Fibroblast of pulmonary artery (primary cell): Measurements from ENCODE around the gene MYH3.

Experiments used
- DNase-seq: peaks from one replicate; pipeline ENCODE4 v3.0.0-alpha.2; 2010; ENCODE audit warnings: low read depth
- H3K4me3 ChIP-seq: replicated peaks from 2 replicates; pipeline ENCODE4 v1.5.1; 2011; ENCODE audit warnings: low read depth, mild to moderate bottlenecking, control low read depth, low read length, moderate library complexity
- TF ChIP-seq, protein P1 (sequence below): IDR thresholded peaks from 2 replicates; pipeline ENCODE4 v1.5.1; 2011; ENCODE audit warnings: mild to moderate bottlenecking, control low read depth, low read length, inconsistent platforms; ENCODE audit errors: missing control alignments

MYH3 gene

DNA sequence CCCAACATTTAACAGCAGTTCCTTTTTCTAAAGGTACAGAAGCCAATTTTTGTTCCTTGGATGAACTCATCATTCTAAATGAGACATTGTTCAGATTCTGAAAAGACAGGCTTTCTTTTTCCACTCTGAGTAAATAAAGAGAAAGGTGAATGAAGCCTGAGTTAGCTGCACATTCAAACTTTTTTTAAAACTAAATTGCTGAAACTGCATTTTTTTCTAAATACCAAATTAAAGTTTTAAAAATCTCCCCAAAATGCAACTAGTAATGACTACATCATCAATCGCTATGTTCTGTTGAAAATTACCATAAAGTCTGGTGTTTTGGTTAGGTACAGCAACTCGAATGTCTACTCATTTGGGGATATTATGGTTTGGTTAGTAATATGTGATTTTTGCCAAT, 30.4 kb upstream of the MYH3 start:
- no peak overlapping the region for H3K4me3 ChIP-seq
- TF ChIP-seq, protein P1, sequence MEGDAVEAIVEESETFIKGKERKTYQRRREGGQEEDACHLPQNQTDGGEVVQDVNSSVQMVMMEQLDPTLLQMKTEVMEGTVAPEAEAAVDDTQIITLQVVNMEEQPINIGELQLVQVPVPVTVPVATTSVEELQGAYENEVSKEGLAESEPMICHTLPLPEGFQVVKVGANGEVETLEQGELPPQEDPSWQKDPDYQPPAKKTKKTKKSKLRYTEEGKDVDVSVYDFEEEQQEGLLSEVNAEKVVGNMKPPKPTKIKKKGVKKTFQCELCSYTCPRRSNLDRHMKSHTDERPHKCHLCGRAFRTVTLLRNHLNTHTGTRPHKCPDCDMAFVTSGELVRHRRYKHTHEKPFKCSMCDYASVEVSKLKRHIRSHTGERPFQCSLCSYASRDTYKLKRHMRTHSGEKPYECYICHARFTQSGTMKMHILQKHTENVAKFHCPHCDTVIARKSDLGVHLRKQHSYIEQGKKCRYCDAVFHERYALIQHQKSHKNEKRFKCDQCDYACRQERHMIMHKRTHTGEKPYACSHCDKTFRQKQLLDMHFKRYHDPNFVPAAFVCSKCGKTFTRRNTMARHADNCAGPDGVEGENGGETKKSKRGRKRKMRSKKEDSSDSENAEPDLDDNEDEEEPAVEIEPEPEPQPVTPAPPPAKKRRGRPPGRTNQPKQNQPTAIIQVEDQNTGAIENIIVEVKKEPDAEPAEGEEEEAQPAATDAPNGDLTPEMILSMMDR, result no peak
- DNase-seq, result no peak

DNA sequence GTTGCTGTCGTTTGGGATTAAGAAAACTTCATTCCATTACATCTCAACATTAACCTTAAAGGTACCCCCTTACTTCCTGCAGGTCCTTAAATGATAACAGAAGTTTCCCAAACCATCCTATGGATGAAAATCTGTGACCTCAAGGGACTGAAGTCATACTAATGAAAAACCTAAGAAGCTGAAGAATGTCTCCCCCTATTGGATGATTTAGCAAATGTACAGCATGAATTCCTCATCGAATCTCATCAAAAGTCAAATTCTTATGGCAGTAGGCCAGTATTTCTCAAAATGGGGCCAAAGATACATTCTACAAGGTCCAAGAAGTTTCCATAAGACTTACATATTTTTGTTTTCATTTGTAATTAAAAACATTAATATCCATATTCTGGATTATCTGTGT, 26.7 kb upstream of the MYH3 start:
- H3K4me3 ChIP-seq, result no peak overlapping the region
- TF ChIP-seq, protein P1, result peak; percentile 53
- peak; percentile 59 for DNase-seq

DNA sequence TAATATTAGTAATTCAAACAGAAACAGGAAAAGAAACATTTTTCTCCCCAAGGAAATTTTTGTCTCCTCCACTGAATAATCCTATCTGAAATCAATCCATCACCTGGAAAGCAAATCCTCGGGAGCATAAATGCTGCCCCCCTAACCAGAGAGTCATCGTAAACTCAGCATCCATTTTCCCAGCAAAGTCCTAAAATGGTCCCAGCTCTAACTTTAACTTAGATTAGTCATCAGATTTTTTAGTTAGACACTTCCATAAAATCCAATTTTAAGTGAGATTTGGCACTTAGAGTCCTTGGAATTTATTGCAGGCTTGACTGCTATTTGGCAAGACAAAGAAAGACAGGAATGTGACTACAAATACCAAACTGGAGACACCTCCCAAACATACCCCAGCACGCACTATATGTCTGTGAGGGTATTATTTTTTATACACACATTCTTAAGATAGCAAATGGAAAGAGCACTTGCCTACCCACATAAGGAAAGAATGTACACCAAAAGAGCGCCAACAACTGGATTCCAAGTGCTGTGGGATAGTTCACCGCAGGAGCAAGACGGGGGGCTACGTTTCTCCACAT, 24.8 kb upstream of the MYH3 start:
- no peak overlapping the region for H3K4me3 ChIP-seq
- TF ChIP-seq, protein P1, result no peak
- peak; percentile 69 for DNase-seq

DNA sequence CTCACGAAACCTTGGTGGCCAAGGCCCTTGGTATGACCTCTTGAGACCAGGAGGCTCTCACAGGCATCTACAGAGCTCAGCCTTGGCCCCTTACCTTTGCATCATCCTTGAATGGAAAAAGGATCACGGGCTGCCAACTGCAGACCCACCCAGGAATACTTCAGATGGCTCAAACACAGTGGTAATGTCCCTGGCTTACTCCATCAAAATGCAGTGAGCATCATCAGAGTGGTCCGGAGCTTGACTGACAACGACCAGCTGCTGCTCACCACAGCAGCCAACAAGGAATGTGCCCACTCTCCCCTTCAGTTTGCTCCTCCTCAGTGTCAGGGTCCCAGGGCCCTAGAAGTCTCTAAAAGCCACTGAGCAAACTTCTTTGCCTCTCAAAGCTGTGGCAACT, 17.6 kb upstream of the MYH3 start:
- no peak overlapping the region for H3K4me3 ChIP-seq
- DNase-seq, result no peak
- TF ChIP-seq, protein P1, result no peak

DNA sequence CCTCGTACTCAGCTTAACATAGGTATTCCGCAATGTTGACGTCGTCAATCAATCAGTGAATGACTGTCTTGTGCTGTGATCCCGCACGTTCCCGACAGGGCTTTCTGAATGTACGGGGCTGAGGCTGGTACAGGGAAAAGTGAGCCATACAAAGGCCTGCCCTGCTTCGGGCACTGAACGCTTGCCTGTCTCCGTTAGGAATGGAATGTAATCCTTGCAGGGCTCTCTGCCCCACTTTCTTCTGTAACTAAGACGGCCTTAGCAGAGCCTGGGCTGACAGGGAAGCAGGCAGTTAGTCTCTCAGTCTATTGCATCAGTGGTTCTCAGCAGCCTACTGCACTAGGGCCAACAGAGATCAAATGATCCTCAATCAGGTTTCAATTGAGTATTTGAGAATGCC, 16.2 kb upstream of the MYH3 start:
- no peak overlapping the region for H3K4me3 ChIP-seq
- TF ChIP-seq, protein P1, result no peak
- DNase-seq, result no peak

DNA sequence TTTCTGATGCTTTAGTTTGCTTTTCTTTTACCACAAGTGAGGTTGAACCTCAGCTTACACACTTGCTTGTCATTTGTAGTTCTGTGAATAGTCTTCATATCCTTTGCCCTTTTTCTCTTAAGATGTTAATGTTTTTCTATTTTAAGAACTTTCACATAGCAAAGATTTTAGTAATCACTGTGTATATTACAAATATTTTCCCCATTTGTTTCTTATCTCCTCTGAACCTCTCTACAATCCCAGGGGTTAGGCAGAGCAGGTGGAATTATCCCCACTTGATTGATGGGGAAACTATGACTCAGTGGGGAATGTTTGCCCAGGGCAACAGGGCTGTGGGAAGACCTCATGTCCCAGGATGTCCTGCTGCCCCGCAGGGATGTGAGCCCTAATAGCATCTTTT, 11.7 kb upstream of the MYH3 start:
- no peak overlapping the region for H3K4me3 ChIP-seq
- DNase-seq, result peak; percentile 10
- TF ChIP-seq, protein P1, result no peak

DNA sequence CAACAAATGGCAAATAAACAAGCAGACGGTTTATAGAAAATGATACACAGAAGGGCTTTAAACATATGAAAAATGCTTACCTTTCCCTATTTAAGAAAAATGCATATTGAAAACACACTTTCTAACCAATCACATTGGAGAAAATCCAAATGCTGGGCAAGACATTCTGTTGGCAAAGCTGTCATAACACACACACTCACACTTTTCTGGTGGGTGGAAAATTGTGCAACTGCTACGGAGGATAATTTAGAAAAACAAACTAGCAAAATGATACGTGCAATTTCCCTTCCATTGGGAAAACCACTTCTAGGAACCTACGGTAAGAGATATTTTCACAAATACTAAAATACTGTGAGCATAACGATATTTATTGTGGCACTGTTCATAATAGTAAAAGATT, 9.8 kb upstream of the MYH3 start:
- no peak overlapping the region for H3K4me3 ChIP-seq
- TF ChIP-seq, protein P1, result no peak
- no peak for DNase-seq
